PFSK-1 (cell line): ENCODE data around the gene HHAT.

Experiments
- FOXP2 ChIP-seq: optimal IDR thresholded peaks from 2 replicates; pipeline ENCODE3; 2011; ENCODE audit warnings: borderline replicate concordance, control low read depth, inconsistent platforms; ENCODE audit not compliant: insufficient read depth; ENCODE audit errors: extremely low read length, extremely low read depth
- POLR2AphosphoS5 ChIP-seq: IDR thresholded peaks from 2 replicates; pipeline ENCODE4 v1.6.1; 2012; ENCODE audit warnings: low read depth, mild to moderate bottlenecking, control low read depth, low read length, moderate library complexity
- REST ChIP-seq, 2 experiments: IDR thresholded peaks; 2 replicates each; pipeline versions ENCODE4 v1.6.1 to v1.8.0; 2011 to 2012; ENCODE audit warnings: low read depth in 2 of 2, low read length in 2 of 2, control low read depth in 1 of 2, inconsistent platforms in 1 of 2, mild to moderate bottlenecking in 1 of 2, moderate library complexity in 1 of 2; ENCODE audit not compliant: insufficient read depth in 1 of 2
- SIN3A ChIP-seq: IDR thresholded peaks from 2 replicates; pipeline ENCODE4 v1.6.1; 2012; ENCODE audit warnings: mild to moderate bottlenecking, low read length, moderate library complexity, borderline replicate concordance; ENCODE audit not compliant: insufficient read depth
- TAF1 ChIP-seq: IDR thresholded peaks from 2 replicates; pipeline ENCODE4 v1.6.1; 2012; ENCODE audit warnings: low read length, control low read depth, borderline replicate concordance; ENCODE audit not compliant: insufficient read depth

HHAT gene

GRCh38 chr1:210709701-210710100, 381.0 kb downstream of the HHAT start:
- TF ChIP-seq SIN3A, result no peak
- no peak for TF ChIP-seq POLR2AphosphoS5
- TF ChIP-seq FOXP2, result no peak

- TF ChIP-seq POLR2AphosphoS5 (no peak), TAF1 (no peak), FOXP2 (no peak), SIN3A (no peak), REST (IDR thresholded peaks at IDR 0.05; ENCODE audit: insufficient read depth in 1 of 2, low read depth in 2 of 2, low read length in 2 of 2) (no peak)
Measured at GRCh38 chr1:210711825-210712612, 383.3 kb downstream of the HHAT start.

GRCh38 chr1:210715072-210715471, 386.4 kb downstream of the HHAT start:
- no peak for TF ChIP-seq FOXP2

- no peak for TF ChIP-seq POLR2AphosphoS5
- TF ChIP-seq REST (IDR thresholded peaks at IDR 0.05; ENCODE audit: insufficient read depth in 1 of 2, low read depth in 2 of 2, low read length in 2 of 2), result no peak
- TF ChIP-seq TAF1, result no peak
- TF ChIP-seq SIN3A, result no peak
- no peak for TF ChIP-seq FOXP2
Measured at GRCh38 chr1:210722410-210723081, 393.8 kb downstream of the HHAT start.

GRCh38 chr1:210723646-210724045, 394.9 kb downstream of the HHAT start:
- no peak for TF ChIP-seq TAF1
- no peak for TF ChIP-seq POLR2AphosphoS5
- TF ChIP-seq SIN3A, result no peak
- no peak for TF ChIP-seq FOXP2
- TF ChIP-seq REST (IDR thresholded peaks at IDR 0.05; ENCODE audit: insufficient read depth in 1 of 2, low read depth in 2 of 2, low read length in 2 of 2), result no peak

GRCh38 chr1:210724768-210725167, 396.1 kb downstream of the HHAT start:
- TF ChIP-seq FOXP2 (no peak), SIN3A (no peak), TAF1 (no peak), REST (IDR thresholded peaks at IDR 0.05; ENCODE audit: insufficient read depth in 1 of 2, low read depth in 2 of 2, low read length in 2 of 2) (no peak), POLR2AphosphoS5 (no peak)
